H1 (cell line): ENCODE results near the gene MKKS. TPM values are rescaled to one million over a fixed set of nuclear protein-coding genes. Genes with fewer than 3 reads are reported as not detected.

Experiments
- polyA plus RNA-seq, 7 experiments: library from polyadenylated mRNA; depleted of rRNA in 3 of 7; stranded (reverse) in 5 of 7; unstranded in 2 of 7; fragments of >200 nt in 5 of 7; fragments of 200-250 nt in 2 of 7; gene quantifications; 1 replicate in 5 of 7; 2 replicates in 1 of 7; 4 replicates in 1 of 7; pipeline versions ENCODE4 v1.2.1 to v1.2.3, GENCODE V29; 2011 to 2013; ENCODE audit warnings: missing spikeins in 2 of 7, mixed read lengths in 2 of 7
- total RNA-seq: library from RNA; stranded (reverse); fragmentation: NEBNext Ultra II Directional; extraction: Animal tissue kit (Norgen Biotek cat#: 25700); gene quantifications from 2 replicates; pipeline ENCODE4 v1.2.1, GENCODE V29; 2021

The MKKS gene
- total and polyA plus RNA-seq, 2 of the 8 experiments (the other 6 are each of a cell fraction or from before 2014, with no cell fraction given) = 15.9 to 24.8 TPM

Other genes starting within 250 kb of the MKKS start
- 0.52 and 0.69 TPM in 2 replicates for gene SNAP25, start 215.4 kb downstream of the MKKS start, total RNA-seq
- gene SNAP25, start 215.4 kb downstream of the MKKS start, polyA plus RNA-seq (2011; rRNA removed) = 0.30 and 0.51 TPM in 2 replicates
- 8.7 and 9.4 TPM in 2 replicates for gene SLX4IP, start 1.1 kb upstream of the MKKS start, total RNA-seq
- 1.7 and 2.4 TPM in 2 replicates for gene SLX4IP, start 1.1 kb upstream of the MKKS start, polyA plus RNA-seq (2011; rRNA removed)
- 27.3 and 29.1 TPM in 2 replicates for gene JAG1, start 239.8 kb upstream of the MKKS start, total RNA-seq
- gene JAG1, start 239.8 kb upstream of the MKKS start, polyA plus RNA-seq (2011; rRNA removed) = 13.5 and 19.7 TPM in 2 replicates